H1 (cell line): ENCODE results near the gene KRT14. TPM values are rescaled to one million over a fixed set of nuclear protein-coding genes. Genes with fewer than 3 reads are reported as not detected.

Experiments used
- ATF2 ChIP-seq: IDR thresholded peaks from 2 replicates; pipeline ENCODE4 v1.6.1; 2012; ENCODE audit warnings: low read length, inconsistent platforms
- CEBPB ChIP-seq: IDR thresholded peaks from 2 replicates; pipeline ENCODE4 v1.6.1; 2012; ENCODE audit warnings: low read depth, low read length
- CHD7 ChIP-seq: fragments of 300-600 bp; sonication (generic); IDR thresholded peaks from 2 replicates; pipeline ENCODE4 v1.7.1; 2012; ENCODE audit warnings: low read length, moderate library complexity, mild to moderate bottlenecking, inconsistent platforms; ENCODE audit not compliant: insufficient replicate concordance
- GTF2F1 ChIP-seq: IDR thresholded peaks from 2 replicates; pipeline ENCODE4 v1.6.1; 2012; ENCODE audit warnings: low read depth, low read length, improper control_type of control experiment, borderline replicate concordance
- KDM1A ChIP-seq: fragments of 200-600, 300-600 bp; sonication (generic); IDR thresholded peaks from 2 replicates; pipeline ENCODE4 v1.7.1; 2016; ENCODE audit warnings: mild to moderate bottlenecking, low read length, borderline replicate concordance
- SAP30 ChIP-seq: fragments of 300-600 bp; sonication (generic); IDR thresholded peaks from 2 replicates; pipeline ENCODE4 v1.7.1; 2012; ENCODE audit warnings: low read length, moderate library complexity, mild to moderate bottlenecking, inconsistent platforms; ENCODE audit not compliant: insufficient read depth, insufficient replicate concordance
- SP2 ChIP-seq: IDR thresholded peaks from 2 replicates; pipeline ENCODE4 v1.6.1; 2012; ENCODE audit warnings: mild to moderate bottlenecking, low read length, inconsistent platforms
- TBP ChIP-seq: IDR thresholded peaks from 2 replicates; pipeline ENCODE4 v1.6.1; 2011; ENCODE audit warnings: low read depth, low read length, improper control_type of control experiment
- polyA plus RNA-seq, 7 experiments: library from polyadenylated mRNA; depleted of rRNA in 3 of 7; stranded (reverse) in 5 of 7; unstranded in 2 of 7; fragments of >200 nt in 5 of 7; fragments of 200-250 nt in 2 of 7; gene quantifications; 1 replicate in 5 of 7; 2 replicates in 1 of 7; 4 replicates in 1 of 7; pipeline versions ENCODE4 v1.2.1 to v1.2.3, GENCODE V29; 2011 to 2013; ENCODE audit warnings: missing spikeins in 2 of 7, mixed read lengths in 2 of 7
- total RNA-seq: library from RNA; stranded (reverse); fragmentation: NEBNext Ultra II Directional; extraction: Animal tissue kit (Norgen Biotek cat#: 25700); gene quantifications from 2 replicates; pipeline ENCODE4 v1.2.1, GENCODE V29; 2021

The KRT14 gene
- total and polyA plus RNA-seq, 2 of the 8 experiments (the other 6 are each of a cell fraction or from before 2014, with no cell fraction given), result 0.35 TPM; not detected in 1

GRCh38 chr17:41548844-41549595 is 37.7 kb downstream of the KRT14 start (continued):
- peak; percentile 24 for TF ChIP-seq CHD7
- peak; percentile 68; the same call in 1 of the 2 replicates for TF ChIP-seq KDM1A
- no peak for TF ChIP-seq GTF2F1
- no peak for TF ChIP-seq CEBPB
- no peak for TF ChIP-seq SAP30
- no peak for TF ChIP-seq SP2
- TF ChIP-seq ATF2, result no peak
- TF ChIP-seq TBP, result no peak; the same call in 1 of the 2 replicates
